ENCODE results near the gene ADAM12. TPM values are rescaled to one million over a fixed set of nuclear protein-coding genes. Genes with fewer than 3 reads are reported as not detected.
"Not testable (repeated sequence)": the region's sequence is repeated elsewhere in the genome, so short reads cannot be mapped to it uniquely, and the experiment has no call there.

ADAM12 gene
- total and polyA plus RNA-seq, 2 donors (not counting 3 experiments of a cell fraction or from before 2014, with no cell fraction given): 0.22 to 0.33 TPM

GRCh38 chr10:126247446-126247975 is 140.8 kb downstream of the ADAM12 start:
- H4K20me1 ChIP-seq (replicated peaks; ENCODE audit: control insufficient read depth, extremely low read depth, insufficient read depth, low read length): no peaks in the 10 kb centered on the region
- H3K27me3 ChIP-seq (ENCODE audit: control insufficient read depth in 2 of 2, insufficient read depth in 2 of 2, low read length in 2 of 2): no peaks in the 10 kb centered on the region
- DNase-seq (ENCODE audit: low read depth, low spot score): peak; percentile 67
- TF ChIP-seq EZH2 (IDR thresholded peaks at IDR 0.05; ENCODE audit: borderline replicate concordance, low read depth, low read length, severe bottlenecking) (no peak), FOS (IDR thresholded peaks at IDR 0.05; ENCODE audit: borderline replicate concordance, insufficient read depth, low read length) (peak; percentile 82), GATA2 (IDR thresholded peaks at IDR 0.05; ENCODE audit: insufficient read depth, insufficient read length, low read depth, low read length) (peak; percentile 52), JUN (IDR thresholded peaks at IDR 0.05; ENCODE audit: borderline replicate concordance, insufficient read depth, insufficient read length, low read depth) (peak; percentile 66)
- TF ChIP-seq, protein P1, sequence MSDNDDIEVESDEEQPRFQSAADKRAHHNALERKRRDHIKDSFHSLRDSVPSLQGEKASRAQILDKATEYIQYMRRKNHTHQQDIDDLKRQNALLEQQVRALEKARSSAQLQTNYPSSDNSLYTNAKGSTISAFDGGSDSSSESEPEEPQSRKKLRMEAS (IDR thresholded peaks at IDR 0.05; ENCODE audit: insufficient read depth, insufficient read length): no peak
- no peaks in the 10 kb centered on the region for H3K9me3 ChIP-seq (replicated peaks; ENCODE audit: control insufficient read depth, insufficient read depth, low read length)
- H3K27ac ChIP-seq (ENCODE audit: insufficient read depth, low read depth, low read length): peak overlapping the region; percentile 56
- dilution Hi-C loops (cut with MboI; ENCODE audit: extremely low pct_ligation_motif_present, low sequenced_read_pairs) (no loop called here), intact Hi-C loops (cut with micrococcal nuclease) (no loop called here)
- BruUV-seq (replicated peaks): no TSS peak
- peaks cover 10% of the 10 kb centered on the region for H3K4me1 ChIP-seq (ENCODE audit: control insufficient read depth, extremely low read depth, insufficient read depth, low read length)
- no peak overlapping the region for H2AFZ ChIP-seq (ENCODE audit: low read depth, low read length)
- H3K4me3 ChIP-seq (replicated peaks in 1 of 3; ENCODE audit: insufficient read depth in 1 of 3, low read depth in 1 of 3, low read length in 3 of 3): no peak overlapping the region
- no peaks in the 10 kb centered on the region for H3K9me1 ChIP-seq (replicated peaks; ENCODE audit: control insufficient read depth, extremely low read depth, insufficient read depth, low read length)
- H3K79me2 ChIP-seq (ENCODE audit: control insufficient read depth, insufficient read depth, low read length): no peaks in the 10 kb centered on the region
- no peak overlapping the region for H3K9ac ChIP-seq (replicated peaks; ENCODE audit: extremely low read depth, insufficient read depth, low read length)
- H3K4me2 ChIP-seq (ENCODE audit: insufficient read depth, low read length): peak overlapping the region; percentile 10
- ChIA-PET CTCF (no interaction called here), POLR2A (no interaction called here)
- H3K36me3 ChIP-seq (ENCODE audit: control insufficient read depth in 2 of 2, extremely low read depth in 1 of 2, insufficient read depth in 2 of 2, low read length in 2 of 2): no peaks in the 10 kb centered on the region
- FAIRE-seq: no peak

GRCh38 chr10:126246396-126246795 is 141.9 kb downstream of the ADAM12 start:
- H4K20me1 ChIP-seq (replicated peaks; ENCODE audit: control insufficient read depth, extremely low read depth, insufficient read depth, low read length); dilution Hi-C loops (cut with MboI; ENCODE audit: extremely low pct_ligation_motif_present, low sequenced_read_pairs); H3K27me3 ChIP-seq (ENCODE audit: control insufficient read depth in 2 of 2, insufficient read depth in 2 of 2, low read length in 2 of 2); H3K4me1 ChIP-seq (ENCODE audit: control insufficient read depth, extremely low read depth, insufficient read depth, low read length); intact Hi-C loops (cut with micrococcal nuclease); H3K27ac ChIP-seq (ENCODE audit: insufficient read depth, low read depth, low read length); FAIRE-seq; CTCF ChIA-PET; DNase-seq (ENCODE audit: low read depth, low spot score); H3K9me1 ChIP-seq (replicated peaks; ENCODE audit: control insufficient read depth, extremely low read depth, insufficient read depth, low read length); H3K9ac ChIP-seq (replicated peaks; ENCODE audit: extremely low read depth, insufficient read depth, low read length); H2AFZ ChIP-seq (ENCODE audit: low read depth, low read length); H3K4me3 ChIP-seq (replicated peaks in 1 of 3; ENCODE audit: insufficient read depth in 1 of 3, low read depth in 1 of 3, low read length in 3 of 3); H3K4me2 ChIP-seq (ENCODE audit: insufficient read depth, low read length); POLR2A ChIA-PET; H3K9me3 ChIP-seq (replicated peaks; ENCODE audit: control insufficient read depth, insufficient read depth, low read length); BruUV-seq (replicated peaks); H3K36me3 ChIP-seq (ENCODE audit: control insufficient read depth in 2 of 2, extremely low read depth in 1 of 2, insufficient read depth in 2 of 2, low read length in 2 of 2); H3K79me2 ChIP-seq (ENCODE audit: control insufficient read depth, insufficient read depth, low read length): not testable (repeated sequence)
